ENCODE measurements around the gene OXCT1. TPM values are rescaled to one million over a fixed set of nuclear protein-coding genes. Genes with fewer than 3 reads are reported as not detected.

The OXCT1 gene
- total RNA-seq, 6 experiments from 2014 or later = 40.4 to 44.0 (median 40.8) TPM

DNA sequence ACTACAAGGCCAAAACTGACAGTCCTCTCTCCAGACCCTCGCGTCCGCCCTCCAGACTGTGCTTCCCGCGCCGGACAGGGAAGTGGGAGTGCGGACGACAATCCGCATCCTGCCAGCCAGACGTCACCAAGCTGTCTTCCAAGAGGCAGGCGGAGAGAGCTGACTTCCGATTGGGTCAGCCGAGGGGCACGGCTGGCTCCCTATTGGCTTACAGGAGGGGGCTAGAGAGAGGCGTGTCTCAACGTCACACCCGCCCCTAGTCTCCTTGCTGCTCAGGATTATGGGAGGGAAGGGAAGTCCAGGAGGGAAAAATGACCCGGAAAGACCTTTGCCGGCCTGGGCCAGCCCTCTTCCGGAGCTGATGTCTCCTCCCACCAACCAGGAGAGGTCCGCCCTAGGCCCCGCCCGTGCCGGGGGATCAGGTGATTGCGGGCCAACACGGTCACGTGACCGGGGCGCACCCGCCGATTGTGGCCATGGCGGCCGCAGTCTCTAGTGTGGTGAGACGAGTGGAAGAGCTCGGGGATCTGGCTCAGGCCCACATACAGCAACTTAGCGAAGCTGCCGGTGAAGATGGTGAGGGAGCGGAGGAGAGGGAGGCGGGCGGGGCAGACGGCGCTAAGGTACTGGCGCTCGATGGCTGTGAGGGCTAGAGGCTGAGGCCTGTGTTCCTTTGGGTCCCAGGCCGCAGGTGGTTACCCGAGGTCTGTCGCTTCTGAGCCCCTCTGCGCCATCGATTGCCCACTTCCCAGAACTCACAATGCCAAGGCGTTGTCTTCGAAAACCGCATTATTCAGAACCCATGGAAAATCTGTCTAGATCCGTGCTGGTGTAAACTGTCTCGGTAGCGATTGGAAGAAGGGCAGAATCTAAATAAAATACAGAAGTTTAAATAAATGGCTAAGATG is 33.9 kb upstream of the OXCT1 start, which contains the start of gene RIMOC1:
RIMOC1 (plus strand) TSS at position 453 of the 908 bp plus-strand sequence; CDS start at position 477, 24 bp downstream.
- no peak for TF ChIP-seq CTCF (IDR thresholded peaks at IDR 0.05)
- peak within 1 kb of the TSS; percentile 97 for H3K27ac Mint-ChIP-seq
- H3K4me3 Mint-ChIP-seq = peak within 1 kb of the TSS; percentile 97
- DNase-seq = peak; percentile 99
- H3K4me1 Mint-ChIP-seq (ENCODE audit: low read depth) = peaks cover 50% of the 10 kb centered on the region
- H3K27me3 Mint-ChIP-seq (ENCODE audit: insufficient read depth) = peaks cover 4% of the 10 kb centered on the region
- no peaks in the 10 kb centered on the region for H3K9me3 Mint-ChIP-seq
- peaks cover 14% of the 10 kb centered on the region; the same call in 1 of the 2 replicates for H3K36me3 Mint-ChIP-seq (ENCODE audit: low read depth)

- no peak for DNase-seq
- Mint-ChIP-seq H3K27ac (peak overlapping the region; percentile 97), H3K9me3 (no peaks in the 10 kb centered on the region), H3K27me3 (ENCODE audit: insufficient read depth) (peaks cover 4% of the 10 kb centered on the region), H3K4me1 (ENCODE audit: low read depth) (peaks cover 43% of the 10 kb centered on the region), H3K36me3 (ENCODE audit: low read depth) (peaks cover 14% of the 10 kb centered on the region; the same call in 1 of the 2 replicates), H3K4me3 (peak overlapping the region; percentile 97)
- TF ChIP-seq CTCF (IDR thresholded peaks at IDR 0.05) = no peak
These were observed 33.2 kb upstream of the OXCT1 start for GRCh38 chr5:41903382-41903891.

- Mint-ChIP-seq H3K27me3 (ENCODE audit: insufficient read depth) (peaks cover 8% of the 10 kb centered on the region), H3K36me3 (ENCODE audit: low read depth) (no peaks in the 10 kb centered on the region), H3K4me1 (ENCODE audit: low read depth) (no peaks in the 10 kb centered on the region), H3K4me3 (no peak overlapping the region), H3K27ac (no peak overlapping the region), H3K9me3 (no peaks in the 10 kb centered on the region)
- DNase-seq = no peak
- TF ChIP-seq CTCF (IDR thresholded peaks at IDR 0.05) = no peak
These were observed 26.0 kb upstream of the OXCT1 start for GRCh38 chr5:41896230-41896629.

DNA sequence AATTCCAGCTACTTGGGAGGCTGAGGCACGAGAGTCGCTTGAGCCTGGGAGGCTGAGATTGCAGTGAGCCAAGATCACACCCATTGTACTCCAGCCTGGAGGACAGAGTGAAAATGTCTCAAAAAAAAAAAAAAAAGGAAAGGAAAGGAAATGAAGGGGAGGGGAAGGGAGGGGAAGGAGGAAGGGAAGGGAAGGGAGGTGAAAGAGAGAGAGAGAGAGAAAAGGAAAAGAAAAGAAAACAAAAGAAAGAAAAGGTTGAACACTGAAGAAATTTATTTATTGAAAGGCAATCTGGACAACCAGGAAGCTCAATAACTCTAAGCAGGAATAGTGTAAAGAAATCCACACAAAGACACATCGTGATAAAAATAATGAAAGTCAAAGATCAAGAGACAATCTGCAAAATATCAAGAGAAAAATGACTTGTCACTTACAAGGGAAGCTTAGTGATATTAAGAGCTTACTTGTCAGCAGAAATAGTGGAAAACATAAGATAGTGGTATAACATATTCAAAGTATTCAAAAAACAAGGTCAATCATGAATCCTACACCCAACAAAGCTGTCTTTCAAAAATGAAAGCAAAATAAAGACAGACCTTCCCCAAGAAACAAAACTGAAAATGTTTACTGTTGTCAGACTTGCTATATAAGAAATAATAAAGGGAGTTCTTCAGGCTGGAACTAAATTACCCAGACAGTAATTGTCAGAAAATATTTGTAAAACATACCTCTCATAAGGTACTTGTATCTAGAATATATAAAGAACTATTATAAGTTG is 23.0 kb upstream of the OXCT1 start:
- Mint-ChIP-seq H3K4me3 (no peak overlapping the region), H3K27ac (no peak overlapping the region), H3K36me3 (ENCODE audit: low read depth) (no peaks in the 10 kb centered on the region), H3K27me3 (ENCODE audit: insufficient read depth) (peaks cover 14% of the 10 kb centered on the region), H3K4me1 (ENCODE audit: low read depth) (no peaks in the 10 kb centered on the region), H3K9me3 (no peaks in the 10 kb centered on the region)
- no peak for DNase-seq
- no peak for TF ChIP-seq CTCF (IDR thresholded peaks at IDR 0.05)

- Mint-ChIP-seq H3K4me1 (ENCODE audit: low read depth) (no peaks in the 10 kb centered on the region), H3K27ac (no peak overlapping the region), H3K27me3 (ENCODE audit: insufficient read depth) (peaks cover 17% of the 10 kb centered on the region), H3K4me3 (no peak overlapping the region), H3K9me3 (no peaks in the 10 kb centered on the region), H3K36me3 (ENCODE audit: low read depth) (no peaks in the 10 kb centered on the region)
- DNase-seq = no peak
- no peak for TF ChIP-seq CTCF (IDR thresholded peaks at IDR 0.05)
These were observed 21.8 kb upstream of the OXCT1 start for GRCh38 chr5:41892031-41892430.

Data from HFFc6 (cell line).